ENCODE data around the gene RAB31. TPM values are rescaled to one million over a fixed set of nuclear protein-coding genes. Genes with fewer than 3 reads are reported as not detected.

The RAB31 gene
- total RNA-seq, 1 donor from 2014 or later, result 36.0 TPM

DNA sequence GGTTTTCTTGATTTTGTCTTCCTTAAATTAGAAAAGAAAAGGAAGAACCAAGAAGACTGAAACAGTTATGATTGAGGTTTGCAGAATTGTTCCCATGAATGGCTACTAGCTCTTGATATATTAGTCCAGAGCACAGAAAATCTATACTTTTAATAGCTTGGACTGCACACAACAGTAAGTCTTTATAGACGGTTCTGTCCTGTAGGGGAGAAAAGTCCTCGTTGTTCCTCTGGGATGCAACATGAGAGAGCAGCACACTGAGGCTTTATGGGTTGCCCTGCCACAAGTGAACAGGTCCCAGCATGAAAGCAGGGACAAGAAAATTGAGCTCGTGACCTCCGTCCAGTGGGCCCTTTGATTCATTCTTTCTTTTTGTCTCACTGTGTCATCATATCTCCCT, 41.5 kb downstream of the RAB31 start:
- TF ChIP-seq, protein P1, sequence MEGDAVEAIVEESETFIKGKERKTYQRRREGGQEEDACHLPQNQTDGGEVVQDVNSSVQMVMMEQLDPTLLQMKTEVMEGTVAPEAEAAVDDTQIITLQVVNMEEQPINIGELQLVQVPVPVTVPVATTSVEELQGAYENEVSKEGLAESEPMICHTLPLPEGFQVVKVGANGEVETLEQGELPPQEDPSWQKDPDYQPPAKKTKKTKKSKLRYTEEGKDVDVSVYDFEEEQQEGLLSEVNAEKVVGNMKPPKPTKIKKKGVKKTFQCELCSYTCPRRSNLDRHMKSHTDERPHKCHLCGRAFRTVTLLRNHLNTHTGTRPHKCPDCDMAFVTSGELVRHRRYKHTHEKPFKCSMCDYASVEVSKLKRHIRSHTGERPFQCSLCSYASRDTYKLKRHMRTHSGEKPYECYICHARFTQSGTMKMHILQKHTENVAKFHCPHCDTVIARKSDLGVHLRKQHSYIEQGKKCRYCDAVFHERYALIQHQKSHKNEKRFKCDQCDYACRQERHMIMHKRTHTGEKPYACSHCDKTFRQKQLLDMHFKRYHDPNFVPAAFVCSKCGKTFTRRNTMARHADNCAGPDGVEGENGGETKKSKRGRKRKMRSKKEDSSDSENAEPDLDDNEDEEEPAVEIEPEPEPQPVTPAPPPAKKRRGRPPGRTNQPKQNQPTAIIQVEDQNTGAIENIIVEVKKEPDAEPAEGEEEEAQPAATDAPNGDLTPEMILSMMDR (IDR thresholded peaks at IDR 0.05), result no peak
- ChIA-PET CTCF (no interaction called here), POLR2A (no interaction called here)
- DNase-seq (no peak), ATAC-seq (ENCODE audit: low read depth) (no peak)
- H3K9me3 Mint-ChIP-seq, result peaks cover 2% of the 10 kb centered on the region
- no peaks in the 10 kb centered on the region for H3K27me3 Mint-ChIP-seq
- peaks cover 11% of the 10 kb centered on the region for H3K4me1 Mint-ChIP-seq
- H3K4me3 Mint-ChIP-seq, result no peak overlapping the region
- H3K36me3 Mint-ChIP-seq (ENCODE audit: low read depth), result no peaks in the 10 kb centered on the region
- intact Hi-C loops (cut with micrococcal nuclease), result no loop called here
- no peak overlapping the region for H3K27ac Mint-ChIP-seq

DNA sequence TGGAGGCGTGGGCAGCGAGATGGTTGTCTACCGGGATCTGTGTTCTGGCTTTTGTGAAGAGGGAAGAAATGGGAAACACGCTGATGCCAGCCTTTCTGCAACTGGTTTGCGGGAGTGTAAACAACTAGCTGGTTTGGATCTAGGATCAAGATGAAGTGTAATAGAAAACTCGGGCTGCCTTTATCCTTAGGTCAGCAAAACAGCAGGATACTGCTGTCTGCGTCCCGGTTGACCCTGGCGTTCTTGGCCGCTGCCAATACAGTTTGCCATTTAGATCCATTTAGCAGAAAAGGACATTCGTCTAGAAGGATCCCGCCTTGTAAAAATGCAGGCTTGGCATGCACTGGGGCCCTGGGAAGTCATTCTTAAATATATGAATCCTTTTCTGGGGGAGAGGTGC, 42.0 kb downstream of the RAB31 start:
- DNase-seq, result no peak
- POLR2A ChIA-PET, result interaction anchor here (0.5 kb wide), 1 partner anchor 20 kb away, joined by 4 read pairs; no protein-coding TSS in a partner anchor
- H3K4me3 Mint-ChIP-seq, result no peak overlapping the region
- TF ChIP-seq, protein P1 (IDR thresholded peaks at IDR 0.05), result no peak
- H3K27ac Mint-ChIP-seq, result no peak overlapping the region
- H3K4me1 Mint-ChIP-seq, result peaks cover 15% of the 10 kb centered on the region
- no peaks in the 10 kb centered on the region for H3K27me3 Mint-ChIP-seq
- H3K9me3 Mint-ChIP-seq, result peaks cover under 1% of the 10 kb centered on the region
- intact Hi-C loops (cut with micrococcal nuclease), result no loop called here
- no peak for ATAC-seq (ENCODE audit: low read depth)
- H3K36me3 Mint-ChIP-seq (ENCODE audit: low read depth), result no peaks in the 10 kb centered on the region
- CTCF ChIA-PET, result no interaction called here

DNA sequence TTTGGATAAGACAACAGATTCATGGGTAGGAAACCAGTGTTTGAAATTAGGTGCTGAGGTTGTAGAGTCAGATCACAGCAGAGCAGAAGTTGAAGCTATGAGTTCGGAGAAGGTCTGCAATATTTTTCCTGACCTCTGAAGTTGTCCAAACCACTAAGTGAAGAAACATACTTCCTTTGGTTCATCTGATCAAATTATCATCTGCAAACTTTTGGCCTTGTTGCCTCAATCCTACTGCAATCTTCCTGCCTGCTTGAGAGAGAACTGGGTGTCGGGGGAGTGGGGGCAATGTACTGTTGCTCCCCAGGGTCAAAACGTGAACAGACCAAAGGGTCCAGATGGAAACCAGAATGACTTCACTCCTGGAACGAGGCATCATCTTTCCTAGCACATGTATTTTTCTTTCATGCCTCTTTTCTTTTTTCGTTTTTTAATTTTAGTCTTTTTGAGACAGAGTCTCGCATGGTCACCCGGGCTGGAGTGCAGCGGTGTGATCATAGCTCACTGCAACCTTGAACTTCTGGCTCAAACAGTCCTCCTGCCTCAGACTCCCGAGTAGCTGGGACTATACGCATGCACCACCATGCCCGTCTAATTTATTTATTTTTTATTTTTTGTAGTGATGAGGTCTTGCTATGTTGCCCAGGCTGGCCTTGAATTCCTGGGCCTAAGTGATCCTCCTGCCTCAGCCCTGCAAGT, 42.7 kb downstream of the RAB31 start:
- DNase-seq (no peak), ATAC-seq (ENCODE audit: low read depth) (no peak)
- intact Hi-C loops (cut with micrococcal nuclease), result no loop called here
- ChIA-PET POLR2A (interaction anchor here (0.5 kb wide), 1 partner anchor 21 kb away, joined by 4 read pairs; no protein-coding TSS in a partner anchor), CTCF (no interaction called here)
- H3K36me3 Mint-ChIP-seq (ENCODE audit: low read depth), result no peaks in the 10 kb centered on the region
- no peaks in the 10 kb centered on the region for H3K9me3 Mint-ChIP-seq
- H3K27ac Mint-ChIP-seq, result no peak overlapping the region
- no peaks in the 10 kb centered on the region for H3K27me3 Mint-ChIP-seq
- H3K4me1 Mint-ChIP-seq, result peaks cover 21% of the 10 kb centered on the region
- TF ChIP-seq, protein P1 (IDR thresholded peaks at IDR 0.05), result no peak
- H3K4me3 Mint-ChIP-seq, result no peak overlapping the region

DNA sequence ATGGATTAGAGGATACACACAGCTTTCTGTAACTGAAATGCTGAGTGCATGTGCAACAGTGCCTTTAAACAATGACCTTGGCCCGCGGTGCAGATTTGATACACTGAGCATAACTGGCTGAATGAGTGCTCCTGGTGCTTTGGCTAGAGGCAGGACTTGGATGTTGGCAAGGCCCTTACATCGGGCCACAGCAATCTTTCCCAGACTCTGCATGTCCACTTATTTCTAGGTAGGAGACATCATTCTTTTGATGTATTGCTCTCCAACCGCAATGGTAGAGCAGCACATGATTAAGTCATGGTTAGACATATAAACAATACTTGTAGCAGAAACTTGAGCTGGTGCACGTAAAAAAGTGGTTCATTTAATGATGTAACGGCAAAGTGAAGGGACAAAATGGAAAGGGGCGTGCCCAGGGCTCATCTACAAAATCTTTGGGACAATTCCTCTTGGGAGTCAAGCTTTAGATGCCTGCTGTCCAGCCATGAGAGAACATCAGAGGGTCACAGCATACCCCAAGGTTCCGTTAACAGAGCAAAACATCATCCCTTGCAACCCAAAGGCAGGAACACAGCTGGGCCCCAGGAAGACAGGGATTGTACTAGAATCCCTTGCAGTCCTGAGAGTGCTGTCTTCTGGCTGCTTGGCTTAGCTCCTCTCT, 43.4 kb downstream of the RAB31 start:
- H3K27ac Mint-ChIP-seq, result no peak overlapping the region
- DNase-seq, result no peak
- POLR2A ChIA-PET, result no interaction called here
- CTCF ChIA-PET, result interaction anchor here (1.0 kb wide), 1 partner anchor 21 kb away, joined by 3 read pairs; no protein-coding TSS in a partner anchor
- no peaks in the 10 kb centered on the region for H3K9me3 Mint-ChIP-seq
- H3K36me3 Mint-ChIP-seq (ENCODE audit: low read depth), result no peaks in the 10 kb centered on the region
- TF ChIP-seq, protein P1 (IDR thresholded peaks at IDR 0.05), result no peak
- H3K4me3 Mint-ChIP-seq, result no peak overlapping the region
- H3K27me3 Mint-ChIP-seq, result no peaks in the 10 kb centered on the region
- intact Hi-C loops (cut with micrococcal nuclease), result no loop called here
- peaks cover 25% of the 10 kb centered on the region for H3K4me1 Mint-ChIP-seq
- ATAC-seq (ENCODE audit: low read depth), result no peak

- no peak overlapping the region for H3K27ac Mint-ChIP-seq
Measured at GRCh38 chr18:9753846-9754245, 45.7 kb downstream of the RAB31 start.

More at GRCh38 chr18:9753846-9754245, 45.7 kb downstream of the RAB31 start:
- DNase-seq (no peak), ATAC-seq (ENCODE audit: low read depth) (no peak)
- Mint-ChIP-seq H3K4me3 (no peak overlapping the region), H3K4me1 (peaks cover 28% of the 10 kb centered on the region), H3K27me3 (no peaks in the 10 kb centered on the region), H3K36me3 (ENCODE audit: low read depth) (peaks cover 5% of the 10 kb centered on the region), H3K9me3 (no peaks in the 10 kb centered on the region)
- ChIA-PET CTCF (interaction anchor here (0.7 to 0.9 kb wide), 2 partner anchors 17 to 142 kb away, joined by 4 read pairs; no protein-coding TSS in a partner anchor), POLR2A (no interaction called here)
- TF ChIP-seq, protein P1 (IDR thresholded peaks at IDR 0.05), result no peak
- intact Hi-C loops (cut with micrococcal nuclease), result no loop called here
